Esophagus muscularis mucosa (tissue), 4 donors: ENCODE data around the gene CFAP74. TPM values are rescaled to one million over a fixed set of nuclear protein-coding genes. Genes with fewer than 3 reads are reported as not detected.

Experiments used
- DNase-seq: peaks from one replicate; pipeline ENCODE4 v3.0.0-alpha.2; 2017; ENCODE audit errors: extremely low spot score
- H3K27ac ChIP-seq, 4 donors: fragments of 200-600 bp; sonication (generic); replicated peaks in 1 of 4; 1 replicate in 3 of 4; 2 replicates in 1 of 4; pipeline ENCODE4 v1.5.1; 2016 to 2019; ENCODE audit warnings: mild to moderate bottlenecking in 1 of 4
- H3K27me3 ChIP-seq, 4 donors: fragments of 200-600 bp; sonication (generic); one replicate each; pipeline versions ENCODE4 v1.5.1 to v1.6.0; 2016 to 2019
- H3K36me3 ChIP-seq, 4 donors: fragments of 200-600 bp; sonication (generic); one replicate each; pipeline ENCODE4 v1.5.1; 2016 to 2019
- H3K4me1 ChIP-seq, 4 donors: fragments of 200-600 bp; sonication (generic); one replicate each; pipeline ENCODE4 v1.5.1; 2016 to 2019
- H3K4me3 ChIP-seq, 4 donors: fragments of 200-600 bp; sonication (generic); 1 replicate in 2 of 4; 2 replicates in 2 of 4; pipeline ENCODE4 v1.5.1; 2016 to 2019; ENCODE audit warnings: mild to moderate bottlenecking in 4 of 4, moderate library complexity in 1 of 4
- H3K9me3 ChIP-seq, 4 donors: fragments of 200-600 bp; sonication (generic); 1 replicate in 3 of 4; 2 replicates in 1 of 4; pipeline ENCODE4 v1.5.1; 2016 to 2019
- CTCF ChIP-seq, 3 experiments: fragments of 200-600 bp in 2 of 3; fragments of 450-650 bp in 1 of 3; sonication (generic) in 2 of 3; IDR thresholded peaks; one replicate each; pipeline ENCODE4 v1.5.1; 2017 to 2019; ENCODE audit warnings: antibody characterized with exemption in 3 of 3, mild to moderate bottlenecking in 2 of 3, moderate library complexity in 1 of 3
- EP300 ChIP-seq: sonication (generic); formaldehyde crosslinking; IDR thresholded peaks from one replicate; pipeline ENCODE4 v1.6.1; 2017; ENCODE audit warnings: antibody characterized with exemption
- POLR2A ChIP-seq: fragments of 450-650 bp; IDR thresholded peaks from one replicate; pipeline ENCODE4 v1.6.1; 2017; ENCODE audit warnings: antibody characterized with exemption, moderate library complexity, mild to moderate bottlenecking, low read depth
- POLR2AphosphoS5 ChIP-seq, 2 donors: sonication (generic); formaldehyde crosslinking; IDR thresholded peaks; one replicate each; pipeline ENCODE4 v1.6.1; 2017; ENCODE audit warnings: antibody characterized with exemption in 2 of 2
- WGBS: methylation state at CpG from one replicate; pipeline ENCODE4 v1.1.5; 2018; 5-methylcytosine and 5-hydroxymethylcytosine counted together
- intact Hi-C: fragments of 100-400 bp; cut with DNase I; formaldehyde crosslinking; loops from one replicate; pipeline ENCODE4 v1.15.1; 2023
- total RNA-seq, 4 donors: library from RNA; depleted of rRNA; stranded (reverse); fragments of >200 nt; gene quantifications; one replicate each; pipeline versions ENCODE4 v1.1.0 to v1.2.1, GENCODE V29; 2016

CFAP74 gene
- total RNA-seq, 4 donors from 2014 or later = not detected

GRCh38 chr1:1917304-1917976 is 86.1 kb downstream of the CFAP74 start:
- intact Hi-C loops = no loop called here
- TF ChIP-seq EP300 (no peak), CTCF (IDR thresholded peaks at IDR 0.05) (no peak), POLR2AphosphoS5 (IDR thresholded peaks at IDR 0.05) (no peak), POLR2A (no peak)

GRCh38 chr1:1916851-1917251 is 86.7 kb downstream of the CFAP74 start:
- 87% methylated on average over 14 of the region's 19 CpGs for WGBS
- Histone ChIP-seq H3K4me3 (no peak overlapping the region), H3K9me3 (no peaks in the 10 kb centered on the region), H3K27me3 (peaks cover 0 to 9% (median 0%) of the 10 kb centered on the region in 4 donors), H3K4me1 (peaks cover 14 to 24% (median 22%) of the 10 kb centered on the region in 4 donors), H3K36me3 (no peaks in the 10 kb centered on the region), H3K27ac (no peak overlapping the region)
- intact Hi-C loops = no loop called here
- TF ChIP-seq CTCF (IDR thresholded peaks at IDR 0.05) (no peak), POLR2A (no peak), EP300 (no peak), POLR2AphosphoS5 (IDR thresholded peaks at IDR 0.05) (no peak)
- no peak for DNase-seq

More at GRCh38 chr1:1917304-1917976, 86.1 kb downstream of the CFAP74 start:
- Histone ChIP-seq H3K9me3 (no peaks in the 10 kb centered on the region), H3K4me3 (no peak overlapping the region), H3K4me1 (peaks cover 14 to 24% (median 22%) of the 10 kb centered on the region in 4 donors), H3K27me3 (peaks cover 0 to 9% (median 0%) of the 10 kb centered on the region in 4 donors), H3K27ac (no peak overlapping the region), H3K36me3 (no peaks in the 10 kb centered on the region)
- 94% methylated on average over 14 of the region's 14 CpGs for WGBS
- no peak for DNase-seq

GRCh38 chr1:1915911-1916840 is 87.4 kb downstream of the CFAP74 start:
- 96% methylated on average over 21 of the region's 23 CpGs for WGBS
- Histone ChIP-seq H3K4me1 (peaks cover 14 to 24% (median 22%) of the 10 kb centered on the region in 4 donors), H3K27ac (no peak overlapping the region), H3K9me3 (no peaks in the 10 kb centered on the region), H3K27me3 (peaks cover 0 to 9% (median 0%) of the 10 kb centered on the region in 4 donors), H3K4me3 (no peak overlapping the region), H3K36me3 (no peaks in the 10 kb centered on the region)
- DNase-seq = no peak
- TF ChIP-seq POLR2A (no peak), POLR2AphosphoS5 (IDR thresholded peaks at IDR 0.05) (no peak), CTCF (IDR thresholded peaks at IDR 0.05) (no peak), EP300 (no peak)
- intact Hi-C loops = no loop called here

GRCh38 chr1:1914971-1915692 is 88.5 kb downstream of the CFAP74 start, which contains the start of gene CALML6:
Gene CALML6 (plus strand): TSS chr1:1915260. CDS start chr1:1915281, 21 bp downstream.
- 81% methylated on average over 9 of the region's 15 CpGs for WGBS
- no peak for DNase-seq
- intact Hi-C loops = no loop called here
- H3K36me3 ChIP-seq = no peaks in the 10 kb centered on the region
- H3K4me3 ChIP-seq = no peak within 1 kb of the TSS
- peaks cover 14 to 25% (median 22%) of the 10 kb centered on the region in 4 donors for H3K4me1 ChIP-seq
- peaks cover 0 to 9% (median 0%) of the 10 kb centered on the region in 4 donors for H3K27me3 ChIP-seq
- H3K27ac ChIP-seq = no peak within 1 kb of the TSS
- H3K9me3 ChIP-seq = no peaks in the 10 kb centered on the region
- no peak for TF ChIP-seq POLR2A
- no peak for TF ChIP-seq POLR2AphosphoS5 (IDR thresholded peaks at IDR 0.05)
- no peak for TF ChIP-seq CTCF (IDR thresholded peaks at IDR 0.05)
- no peak for TF ChIP-seq EP300
